GM12891 (cell line): ENCODE results near the gene BAX.

Experiments used
- DNase-seq: peaks from one replicate; pipeline ENCODE4 v3.0.0; 2011; ENCODE audit warnings: low spot score; ENCODE audit not compliant: insufficient read length
- FAIRE-seq: peaks from 2 replicates; lab custom pipeline; 2011; peaks lifted over from hg19 to GRCh38; lab: Jason Lieb, UNC
- PAX5 ChIP-seq: IDR thresholded peaks from 2 replicates; pipeline ENCODE4 v1.6.1; 2011; ENCODE audit warnings: low read length, moderate library complexity, mild to moderate bottlenecking; ENCODE audit not compliant: insufficient read depth, severe bottlenecking
- POLR2A ChIP-seq: IDR thresholded peaks from 2 replicates; pipeline ENCODE4 v1.6.1; 2011; ENCODE audit warnings: low read depth, low read length, control low read depth
- POLR2AphosphoS5 ChIP-seq: IDR thresholded peaks from 2 replicates; pipeline ENCODE4 v1.6.1; 2011; ENCODE audit warnings: low read depth, low read length, control low read depth
- POU2F2 ChIP-seq: IDR thresholded peaks from 2 replicates; pipeline ENCODE4 v1.6.1; 2011; ENCODE audit warnings: low read depth, mild to moderate bottlenecking, control low read depth, low read length, moderate library complexity
- SPI1 ChIP-seq: IDR thresholded peaks from 2 replicates; pipeline ENCODE4 v1.6.1; 2011; ENCODE audit warnings: low read depth, low read length, control low read depth
- TAF1 ChIP-seq: IDR thresholded peaks from 2 replicates; pipeline ENCODE4 v1.6.1; 2011; ENCODE audit warnings: low read depth, low read length, control low read depth

BAX gene

GRCh38 chr19:48947258-48947542 lies 7.5 kb upstream of the BAX start:
- TF ChIP-seq SPI1 (no peak), TAF1 (no peak), PAX5 (no peak)
- FAIRE-seq (no peak), DNase-seq (no peak)

- TF ChIP-seq POLR2AphosphoS5 (no peak), POLR2A (no peak), PAX5 (no peak), TAF1 (no peak), POU2F2 (no peak), SPI1 (no peak)
- no peak for FAIRE-seq
- no peak for DNase-seq
Observed at GRCh38 chr19:48950159-48950558, 4.5 kb upstream of the BAX start.

- DNase-seq (no peak), FAIRE-seq (no peak)
- TF ChIP-seq POLR2AphosphoS5 (no peak), POU2F2 (no peak), PAX5 (no peak), SPI1 (no peak), POLR2A (no peak)
Observed at GRCh38 chr19:48950830-48951519, 3.7 kb upstream of the BAX start.

GRCh38 chr19:48953141-48953540 lies 1.5 kb upstream of the BAX start:
- no peak for DNase-seq
- TF ChIP-seq TAF1 (no peak), SPI1 (no peak), PAX5 (no peak), POU2F2 (no peak), POLR2A (no peak), POLR2AphosphoS5 (no peak)
- no peak for FAIRE-seq

- DNase-seq (no peak), FAIRE-seq (no peak)
- TF ChIP-seq POU2F2, result no peak
- TF ChIP-seq POLR2A, result no peak
- TF ChIP-seq PAX5, result no peak
- TF ChIP-seq POLR2AphosphoS5, result no peak
- no peak for TF ChIP-seq SPI1
- no peak for TF ChIP-seq TAF1
Observed at GRCh38 chr19:48953990-48954594, 583 bp upstream of the BAX start.

- TF ChIP-seq POLR2A (no peak), TAF1 (no peak), SPI1 (no peak), PAX5 (no peak), POU2F2 (no peak), POLR2AphosphoS5 (no peak)
- DNase-seq (no peak), FAIRE-seq (no peak)
Observed at GRCh38 chr19:48955308-48955958, 758 bp downstream of the BAX start.

GRCh38 chr19:48958006-48958405 lies 3.3 kb downstream of the BAX start:
- DNase-seq (no peak), FAIRE-seq (no peak)
- TF ChIP-seq POLR2AphosphoS5, result no peak
- no peak for TF ChIP-seq SPI1
- TF ChIP-seq POLR2A, result no peak
- no peak for TF ChIP-seq TAF1
- TF ChIP-seq POU2F2, result no peak
- TF ChIP-seq PAX5, result no peak

GRCh38 chr19:48959341-48960239 lies 4.9 kb downstream of the BAX start:
- FAIRE-seq (no peak), DNase-seq (no peak)
- TF ChIP-seq SPI1, result peak; percentile 82
- no peak for TF ChIP-seq PAX5

- no peak for FAIRE-seq
- no peak for TF ChIP-seq PAX5
- TF ChIP-seq POLR2AphosphoS5, result no peak
- TF ChIP-seq POU2F2, result no peak
- TF ChIP-seq TAF1, result no peak
- TF ChIP-seq SPI1, result no peak
- TF ChIP-seq POLR2A, result no peak
Observed at GRCh38 chr19:48961051-48961649, 6.5 kb downstream of the BAX start.

More at GRCh38 chr19:48961051-48961649, 6.5 kb downstream of the BAX start:
- DNase-seq, result no peak
